ENCODE data around the gene PNRC2. TPM values are rescaled to one million over a fixed set of nuclear protein-coding genes. Genes with fewer than 3 reads are reported as not detected.
"Not testable (repeated sequence)": the region's sequence is repeated elsewhere in the genome, so short reads cannot be mapped to it uniquely, and the experiment has no call there.

Gene PNRC2
- total RNA-seq, 1 donor from 2014 or later = 113 TPM

DNA sequence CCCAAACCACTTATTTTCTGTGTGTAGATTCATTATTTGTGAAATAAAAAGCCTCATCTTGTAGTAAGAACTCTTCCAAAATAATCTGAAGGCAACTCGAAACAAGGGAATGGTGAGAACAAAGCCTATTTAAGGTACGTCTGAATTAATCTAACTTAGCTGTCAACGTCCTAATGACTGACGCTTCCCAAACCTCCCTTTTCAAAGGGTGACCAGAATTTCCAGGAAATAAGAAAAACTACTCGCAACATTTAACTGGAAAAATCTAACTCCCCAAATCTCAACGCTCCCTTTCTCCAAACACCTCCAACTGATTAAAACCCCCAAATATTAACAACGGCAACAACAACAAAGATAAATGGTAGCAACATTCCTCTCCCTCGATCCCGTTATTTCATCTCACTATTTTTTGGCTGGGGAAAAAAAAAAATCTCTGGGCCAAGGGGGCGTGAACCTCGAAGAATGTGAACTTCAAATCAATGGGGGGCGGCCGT is 19.8 kb downstream of the PNRC2 start:
- Mint-ChIP-seq H3K9me3 (ENCODE audit: unreplicated experiment) (no peaks in the 10 kb centered on the region), H3K27ac (ENCODE audit: unreplicated experiment) (peak overlapping the region; percentile 93), H3K4me3 (ENCODE audit: unreplicated experiment) (peak overlapping the region; percentile 95), H3K4me1 (ENCODE audit: unreplicated experiment) (peaks cover 22% of the 10 kb centered on the region), H3K27me3 (ENCODE audit: unreplicated experiment) (peaks cover 1% of the 10 kb centered on the region), H3K36me3 (ENCODE audit: low read depth, unreplicated experiment) (peaks cover 5% of the 10 kb centered on the region)
- no peak for DNase-seq (ENCODE audit: low spot score)
- TF ChIP-seq CTCF (IDR thresholded peaks at IDR 0.05; ENCODE audit: unreplicated experiment) = no peak

DNA sequence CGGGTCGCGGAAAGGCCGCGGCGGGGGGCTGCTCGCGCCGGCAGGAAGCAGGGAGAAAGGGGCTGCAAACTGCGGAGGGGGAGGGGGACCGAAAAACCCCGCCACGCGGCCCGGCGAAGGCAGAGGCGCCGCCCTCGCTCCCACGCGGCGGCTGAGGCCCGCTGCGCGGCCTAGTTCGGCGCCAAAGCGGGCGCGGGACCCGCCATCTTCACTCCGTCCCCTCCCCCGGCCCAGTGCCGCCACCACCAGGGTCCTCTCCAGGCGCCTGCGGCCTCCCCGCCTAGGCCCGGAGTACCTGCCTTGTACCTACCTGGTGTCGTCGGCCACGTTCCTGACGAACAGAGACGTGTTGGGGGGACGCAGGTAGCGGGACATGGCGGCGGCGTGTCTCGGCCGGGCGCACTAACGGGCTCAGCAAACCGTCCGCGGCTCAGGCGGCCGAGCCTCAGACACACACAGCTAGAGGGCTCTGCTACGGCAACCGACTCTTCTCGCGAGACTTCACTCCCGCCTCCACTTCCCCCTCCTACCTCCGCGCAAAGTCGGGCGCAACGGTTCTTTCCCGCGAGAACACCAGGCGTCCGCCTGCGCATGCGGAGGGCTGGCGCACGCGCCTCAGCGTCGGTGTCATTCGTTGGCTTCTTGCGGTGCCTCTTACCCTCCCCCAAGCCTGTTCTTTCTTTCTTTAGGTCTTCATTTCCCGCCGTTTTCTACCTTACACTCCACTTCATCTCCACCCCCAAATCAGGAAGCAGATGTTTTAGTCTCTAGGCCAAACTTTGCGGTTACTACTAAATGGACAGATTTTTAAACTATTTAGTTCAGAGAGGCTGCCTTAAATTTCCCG is 20.5 kb downstream of the PNRC2 start, which contains the start of gene SRSF10:
Gene SRSF10, minus strand, starts transcription at position 447 of the 847 bp plus-strand sequence. Its CDS starts 72 bp downstream, at position 375.
- Mint-ChIP-seq H3K4me1 (ENCODE audit: unreplicated experiment) (peaks cover 22% of the 10 kb centered on the region), H3K4me3 (ENCODE audit: unreplicated experiment) (peak within 1 kb of the TSS; percentile 95), H3K27ac (ENCODE audit: unreplicated experiment) (peak within 1 kb of the TSS; percentile 95), H3K9me3 (ENCODE audit: unreplicated experiment) (no peaks in the 10 kb centered on the region), H3K27me3 (ENCODE audit: unreplicated experiment) (peaks cover 1% of the 10 kb centered on the region), H3K36me3 (ENCODE audit: low read depth, unreplicated experiment) (no peaks in the 10 kb centered on the region)
- no peak for TF ChIP-seq CTCF (IDR thresholded peaks at IDR 0.05; ENCODE audit: unreplicated experiment)
- DNase-seq (ENCODE audit: low spot score) = peak; percentile 96

DNA sequence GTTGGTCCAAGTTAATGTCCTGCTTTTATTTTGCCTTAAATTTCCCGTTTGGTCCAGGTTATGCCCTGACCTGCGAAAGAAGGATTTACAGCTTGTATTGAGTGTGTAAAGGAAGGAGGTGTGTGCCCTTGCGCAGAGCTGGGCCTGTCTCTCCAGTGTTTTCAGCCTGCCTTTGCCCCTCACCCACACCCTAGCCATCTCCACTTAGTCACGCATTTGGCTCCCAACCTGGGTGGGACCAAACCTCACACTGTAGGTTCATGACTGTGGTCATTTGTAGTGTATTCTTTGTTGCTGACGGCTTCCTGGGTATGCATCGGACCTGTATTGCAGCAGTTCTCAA is 21.1 kb downstream of the PNRC2 start:
- Mint-ChIP-seq H3K27me3 (ENCODE audit: unreplicated experiment) (peaks cover 1% of the 10 kb centered on the region), H3K4me3 (ENCODE audit: unreplicated experiment) (peak overlapping the region; percentile 91), H3K9me3 (ENCODE audit: unreplicated experiment) (no peaks in the 10 kb centered on the region), H3K27ac (ENCODE audit: unreplicated experiment) (peak overlapping the region; percentile 95), H3K4me1 (ENCODE audit: unreplicated experiment) (peaks cover 22% of the 10 kb centered on the region), H3K36me3 (ENCODE audit: low read depth, unreplicated experiment) (no peaks in the 10 kb centered on the region)
- DNase-seq (ENCODE audit: low spot score) = peak; percentile 11
- TF ChIP-seq CTCF (IDR thresholded peaks at IDR 0.05; ENCODE audit: unreplicated experiment) = no peak

DNA sequence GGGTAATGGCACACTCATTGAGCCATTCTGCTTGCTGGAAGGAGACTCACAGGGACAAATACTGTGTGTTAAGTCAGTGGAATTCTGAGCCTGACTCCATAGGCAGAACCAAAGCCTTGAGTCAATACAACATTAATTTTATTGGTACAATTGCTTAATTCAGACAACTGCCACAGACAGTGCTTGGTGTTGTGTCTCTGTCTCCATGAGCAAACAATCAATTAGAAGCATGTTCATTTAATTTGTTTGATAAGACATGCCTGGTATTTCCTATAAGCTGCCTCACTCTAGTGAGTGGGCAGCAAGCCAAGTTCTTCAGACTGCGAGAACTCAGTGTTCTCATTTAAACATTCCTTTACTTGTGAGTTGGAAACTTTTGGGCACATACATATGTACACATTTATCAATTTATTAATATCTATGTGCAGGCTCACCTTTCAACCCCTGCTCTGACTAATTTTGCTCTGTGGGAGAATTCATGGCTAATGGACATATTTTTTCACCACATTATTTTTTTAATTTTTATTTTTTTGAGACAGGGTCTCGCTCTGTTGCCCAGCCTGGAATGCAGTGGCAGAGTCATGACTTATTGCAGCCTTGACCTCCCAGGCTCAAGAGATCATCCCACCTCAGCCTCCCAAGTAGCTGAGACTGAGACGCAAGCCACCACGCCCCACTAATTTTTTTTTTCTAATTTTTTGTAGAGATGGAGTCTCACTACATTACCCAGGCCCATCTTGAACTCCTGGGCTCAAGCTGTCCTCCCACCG is 25.0 kb downstream of the PNRC2 start:
- Mint-ChIP-seq H3K27me3 (ENCODE audit: unreplicated experiment) (peaks cover 1% of the 10 kb centered on the region), H3K4me1 (ENCODE audit: unreplicated experiment) (peaks cover 5% of the 10 kb centered on the region), H3K4me3 (ENCODE audit: unreplicated experiment) (no peak overlapping the region), H3K27ac (ENCODE audit: unreplicated experiment) (no peak overlapping the region), H3K9me3 (ENCODE audit: unreplicated experiment) (no peaks in the 10 kb centered on the region), H3K36me3 (ENCODE audit: low read depth, unreplicated experiment) (no peaks in the 10 kb centered on the region)
- DNase-seq (ENCODE audit: low spot score) = no peak
- TF ChIP-seq CTCF (IDR thresholded peaks at IDR 0.05; ENCODE audit: unreplicated experiment) = no peak

DNA sequence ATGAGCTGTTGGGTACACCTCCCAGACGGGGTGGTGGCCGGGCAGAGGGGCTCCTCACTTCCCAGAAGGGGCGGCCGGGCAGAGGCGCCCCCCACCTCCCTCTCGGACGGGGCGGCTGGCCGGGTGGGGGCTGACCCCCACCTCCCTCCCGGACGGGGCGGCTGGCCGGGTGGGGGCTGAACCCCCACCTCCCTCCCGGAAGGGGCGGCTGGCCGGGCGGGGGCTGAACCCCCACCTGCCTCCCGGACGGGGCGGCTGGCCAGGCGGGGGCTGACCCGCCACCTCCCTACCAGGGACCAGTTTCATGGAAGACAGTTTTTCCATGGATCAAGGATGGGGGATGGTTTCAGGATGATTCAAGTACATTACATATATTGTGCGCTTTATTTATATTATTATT is 27.4 kb downstream of the PNRC2 start:
- DNase-seq (ENCODE audit: low spot score); H3K4me1 Mint-ChIP-seq (ENCODE audit: unreplicated experiment); H3K27ac Mint-ChIP-seq (ENCODE audit: unreplicated experiment); H3K9me3 Mint-ChIP-seq (ENCODE audit: unreplicated experiment); H3K36me3 Mint-ChIP-seq (ENCODE audit: low read depth, unreplicated experiment); H3K27me3 Mint-ChIP-seq (ENCODE audit: unreplicated experiment); H3K4me3 Mint-ChIP-seq (ENCODE audit: unreplicated experiment): not testable (repeated sequence)

All from endothelial cell (in vitro differentiated cells).